Mammary epithelial cell (primary cell): ENCODE data around the gene PAFAH1B2.

Source experiments
- EZH2 ChIP-seq: IDR thresholded peaks from 2 replicates; pipeline ENCODE4 v1.6.1; 2012; ENCODE audit warnings: low read length, inconsistent platforms, borderline replicate concordance
- TF ChIP-seq, protein P1 (sequence below), 2 donors: IDR thresholded peaks in 1 of 2; conservative IDR thresholded peaks in 1 of 2; 2 replicates each; pipeline ENCODE4 v1.5.1; 2011 to 2012; ENCODE audit warnings: inconsistent platforms in 2 of 2, low read length in 2 of 2, mild to moderate bottlenecking in 2 of 2, control low read depth in 1 of 2, low read depth in 1 of 2; ENCODE audit not compliant: insufficient read depth in 1 of 2; ENCODE audit errors: extremely low read depth in 1 of 2

DNA sequence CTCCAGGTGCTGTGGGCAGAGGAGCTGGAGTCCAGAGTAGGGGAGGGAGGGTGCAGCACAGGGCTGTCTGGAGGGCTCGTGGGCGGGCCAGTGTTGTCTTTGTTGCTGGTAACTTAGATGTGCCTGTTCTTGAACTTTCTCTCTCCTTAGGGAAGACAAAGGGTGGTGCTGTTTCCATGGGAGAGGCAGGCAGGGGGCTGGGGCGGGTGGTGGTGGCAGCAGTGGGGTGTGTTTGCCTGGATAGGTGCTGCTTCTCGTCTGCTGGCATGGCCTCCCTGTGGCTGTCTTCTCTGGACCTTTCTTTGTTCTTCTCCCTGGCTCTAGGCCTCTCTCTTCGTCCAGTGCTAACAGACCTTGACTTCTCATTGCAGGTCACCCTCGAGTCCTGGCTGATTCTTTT lies 42.9 kb downstream of the PAFAH1B2 start:
- no peak for TF ChIP-seq EZH2
- TF ChIP-seq, protein P1, sequence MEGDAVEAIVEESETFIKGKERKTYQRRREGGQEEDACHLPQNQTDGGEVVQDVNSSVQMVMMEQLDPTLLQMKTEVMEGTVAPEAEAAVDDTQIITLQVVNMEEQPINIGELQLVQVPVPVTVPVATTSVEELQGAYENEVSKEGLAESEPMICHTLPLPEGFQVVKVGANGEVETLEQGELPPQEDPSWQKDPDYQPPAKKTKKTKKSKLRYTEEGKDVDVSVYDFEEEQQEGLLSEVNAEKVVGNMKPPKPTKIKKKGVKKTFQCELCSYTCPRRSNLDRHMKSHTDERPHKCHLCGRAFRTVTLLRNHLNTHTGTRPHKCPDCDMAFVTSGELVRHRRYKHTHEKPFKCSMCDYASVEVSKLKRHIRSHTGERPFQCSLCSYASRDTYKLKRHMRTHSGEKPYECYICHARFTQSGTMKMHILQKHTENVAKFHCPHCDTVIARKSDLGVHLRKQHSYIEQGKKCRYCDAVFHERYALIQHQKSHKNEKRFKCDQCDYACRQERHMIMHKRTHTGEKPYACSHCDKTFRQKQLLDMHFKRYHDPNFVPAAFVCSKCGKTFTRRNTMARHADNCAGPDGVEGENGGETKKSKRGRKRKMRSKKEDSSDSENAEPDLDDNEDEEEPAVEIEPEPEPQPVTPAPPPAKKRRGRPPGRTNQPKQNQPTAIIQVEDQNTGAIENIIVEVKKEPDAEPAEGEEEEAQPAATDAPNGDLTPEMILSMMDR (conservative IDR thresholded peaks at IDR 0.05 in 1 of 2, IDR thresholded peaks at IDR 0.05 in 1 of 2; ENCODE audit: extremely low read depth in 1 of 2, insufficient read depth in 1 of 2, low read depth in 1 of 2, low read length in 2 of 2), result no peak
